HEK293 (cell line): ENCODE measurements around the gene BUB1B.

Experiments used
- CTCF ChIP-seq: fragments of 450-650 bp; formaldehyde crosslinking; IDR thresholded peaks from 2 replicates; pipeline ENCODE4 v1.5.1; 2016; ENCODE audit warnings: missing biosample characterization, missing genetic modification characterization
- ZBTB17 ChIP-seq: fragments of 450-650 bp; formaldehyde crosslinking; IDR thresholded peaks from 2 replicates; pipeline ENCODE4 v1.5.1; 2016; ENCODE audit warnings: missing biosample characterization, missing genetic modification characterization

- TF ChIP-seq ZBTB17 (tag by site-specific recombination), result no peak
- no peak for TF ChIP-seq CTCF (tag by site-specific recombination)
Measured at GRCh38 chr15:40134885-40135284, 26.0 kb upstream of the BUB1B start.
